Neutrophil (primary cell): ENCODE data around the gene ABHD2.
"Not testable (repeated sequence)": the region's sequence is repeated elsewhere in the genome, so short reads cannot be mapped to it uniquely, and the experiment has no call there.

Experiments
- H3K27ac ChIP-seq: fragments of 200-600 bp; sonication (generic); 2 replicates; pipeline ENCODE4 v1.5.1; 2016; ENCODE audit warnings: mild to moderate bottlenecking, moderate library complexity
- H3K27me3 ChIP-seq: fragments of 200-600 bp; sonication (generic); 2 replicates; pipeline ENCODE4 v1.6.0; 2016; ENCODE audit warnings: mild to moderate bottlenecking
- H3K36me3 ChIP-seq: fragments of 200-600 bp; sonication (generic); 2 replicates; pipeline ENCODE4 v1.5.1; 2017
- H3K4me1 ChIP-seq, 2 experiments: fragments of 200-600 bp in 1 of 2; sonication (generic) in 1 of 2; 1 replicate in 1 of 2; 2 replicates in 1 of 2; pipeline versions ENCODE4 v1.5.1 to v1.6.1; 2013 to 2016; ENCODE audit warnings: low read depth in 1 of 2, low read length in 1 of 2, mild to moderate bottlenecking in 1 of 2, moderate library complexity in 1 of 2; ENCODE audit not compliant: control insufficient read depth in 1 of 2, insufficient read depth in 1 of 2
- H3K4me3 ChIP-seq, 2 experiments: fragments of 200-600 bp in 1 of 2; sonication (generic) in 1 of 2; 1 replicate in 1 of 2; 2 replicates in 1 of 2; pipeline ENCODE4 v1.5.1; 2013 to 2016; ENCODE audit warnings: low read depth in 1 of 2, low read length in 1 of 2, mild to moderate bottlenecking in 1 of 2, moderate library complexity in 1 of 2
- H3K9me3 ChIP-seq: fragments of 200-600 bp; sonication (generic); 2 replicates; pipeline ENCODE4 v1.5.1; 2016
- CTCF ChIP-seq: fragments of 200-600 bp; sonication (generic); IDR thresholded peaks from 2 replicates; pipeline ENCODE4 v1.5.1; 2016; ENCODE audit warnings: antibody characterized with exemption

ABHD2 gene

GRCh38 chr15:89129816-89130134 lies 41.5 kb downstream of the ABHD2 start:
- H3K4me1 ChIP-seq = peaks cover 69 to 71% of the 10 kb centered on the region in 2 experiments
- peaks cover 31% of the 10 kb centered on the region for H3K36me3 ChIP-seq
- peak overlapping the region; percentile 96 for H3K27ac ChIP-seq
- H3K9me3 ChIP-seq = no peaks in the 10 kb centered on the region
- H3K4me3 ChIP-seq = peak overlapping the region in 1 of 2 experiments; percentile 41
- no peaks in the 10 kb centered on the region for H3K27me3 ChIP-seq
- TF ChIP-seq CTCF = no peak

- Histone ChIP-seq H3K27ac (peak overlapping the region; percentile 96), H3K27me3 (no peaks in the 10 kb centered on the region), H3K4me3 (peak overlapping the region; percentile 9 to 41)
These were observed 41.9 kb downstream of the ABHD2 start for GRCh38 chr15:89130201-89130600.

GRCh38 chr15:89131731-89132130 lies 43.5 kb downstream of the ABHD2 start:
- no peak for TF ChIP-seq CTCF
- peaks cover 13% of the 10 kb centered on the region for H3K36me3 ChIP-seq
- H3K9me3 ChIP-seq = no peaks in the 10 kb centered on the region
- H3K27me3 ChIP-seq = no peaks in the 10 kb centered on the region
- H3K4me3 ChIP-seq = peak overlapping the region; percentile 41 to 50
- H3K4me1 ChIP-seq = peaks cover 88 to 90% of the 10 kb centered on the region in 2 experiments
- H3K27ac ChIP-seq = peak overlapping the region; percentile 96

More at GRCh38 chr15:89130201-89130600, 41.9 kb downstream of the ABHD2 start:
- H3K4me1 ChIP-seq = peaks cover 73 to 75% of the 10 kb centered on the region in 2 experiments
- peaks cover 29% of the 10 kb centered on the region for H3K36me3 ChIP-seq
- H3K9me3 ChIP-seq = no peaks in the 10 kb centered on the region
- TF ChIP-seq CTCF = peak; percentile 3

GRCh38 chr15:89132611-89133507 lies 44.6 kb downstream of the ABHD2 start:
- H3K27me3 ChIP-seq = no peaks in the 10 kb centered on the region
- peak overlapping the region; percentile 50 to 51 for H3K4me3 ChIP-seq
- H3K36me3 ChIP-seq = peaks cover 5% of the 10 kb centered on the region
- TF ChIP-seq CTCF = peak; percentile 34
- H3K9me3 ChIP-seq = no peaks in the 10 kb centered on the region
- H3K4me1 ChIP-seq = peaks cover 97 to 100% of the 10 kb centered on the region in 2 experiments
- peak overlapping the region; percentile 96 for H3K27ac ChIP-seq

GRCh38 chr15:89135387-89136077 lies 47.3 kb downstream of the ABHD2 start:
- Histone ChIP-seq H3K4me1 (peaks cover 95 to 97% of the 10 kb centered on the region in 2 experiments), H3K36me3 (peaks cover 11% of the 10 kb centered on the region), H3K4me3 (peak overlapping the region; percentile 23 to 51), H3K27ac (peak overlapping the region; percentile 96)
- not testable (repeated sequence) for H3K27me3 ChIP-seq, H3K9me3 ChIP-seq
